ENCODE data around the gene COL5A1. TPM values are rescaled to one million over a fixed set of nuclear protein-coding genes. Genes with fewer than 3 reads are reported as not detected.

Gene COL5A1
- total RNA-seq, 1 experiment from 2014 or later, result 9.5 TPM

DNA sequence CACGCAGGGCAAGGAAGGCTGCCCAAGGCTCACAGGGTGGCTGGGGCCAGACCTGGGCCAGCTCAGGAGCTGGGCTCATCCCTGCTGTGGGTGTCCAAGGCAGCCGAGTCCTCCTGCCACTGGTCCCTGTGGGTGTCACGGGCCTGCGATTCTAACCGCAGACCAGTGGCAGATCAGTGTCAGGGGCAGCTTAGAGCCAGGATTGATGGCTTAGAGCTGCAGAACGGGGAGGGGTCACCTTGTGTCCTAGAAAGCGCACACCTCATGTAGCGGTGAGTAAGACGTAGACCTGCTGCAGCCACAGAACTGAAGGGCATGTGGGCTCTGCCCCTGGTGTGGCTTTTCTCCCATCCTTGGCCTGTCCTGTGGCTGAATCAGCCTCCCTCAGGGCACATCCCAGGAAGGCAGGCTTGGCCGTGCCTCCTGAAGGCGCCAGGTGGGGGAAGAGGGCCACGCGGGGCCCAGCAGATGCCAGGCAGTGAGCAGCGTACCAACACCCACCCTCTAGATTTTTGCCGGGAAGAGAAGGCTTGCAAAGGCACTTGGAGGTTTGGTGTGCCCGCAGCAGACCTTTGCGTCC is 160.7 kb downstream of the COL5A1 start:
- Histone ChIP-seq H2AFZ (ENCODE audit: low read length) (no peak overlapping the region), H3K4ac (ENCODE audit: low read depth, low read length) (no peak overlapping the region), H2BK15ac (ENCODE audit: low read depth, low read length) (no peak overlapping the region), H2BK5ac (ENCODE audit: insufficient read length, low read length) (no peak overlapping the region), H4K8ac (replicated peaks; ENCODE audit: insufficient read length, low read depth, low read length) (no peak overlapping the region), H4K20me1 (ENCODE audit: control insufficient read depth, insufficient read depth, insufficient read length) (no peaks in the 10 kb centered on the region), H3K79me2 (ENCODE audit: insufficient read depth, low read length) (no peaks in the 10 kb centered on the region), H3K27me3 (ENCODE audit: insufficient read depth, low read length) (no peaks in the 10 kb centered on the region), H3K79me1 (ENCODE audit: insufficient read depth, low read depth, low read length, poor library complexity, severe bottlenecking) (no peaks in the 10 kb centered on the region), H3K27ac (ENCODE audit: insufficient read length, low read depth, low read length) (no peak overlapping the region), H3K56ac (ENCODE audit: insufficient read length, low read depth, low read length) (no peak overlapping the region), H4K91ac (ENCODE audit: insufficient read length, low read depth, low read length) (no peak overlapping the region), H4K5ac (ENCODE audit: insufficient read length, low read depth, low read length) (no peak overlapping the region), H2BK20ac (ENCODE audit: low read depth, low read length, poor library complexity, severe bottlenecking) (no peak overlapping the region), H2BK12ac (ENCODE audit: insufficient read length, low read depth, low read length) (no peak overlapping the region), H3T11ph (ENCODE audit: low read length) (no peak overlapping the region), H2AK5ac (ENCODE audit: insufficient read length, low read length) (no peak overlapping the region), H3K9ac (ENCODE audit: extremely low read depth, insufficient read length, low read length) (no peak overlapping the region), H3K14ac (ENCODE audit: insufficient read depth, low read length) (no peak overlapping the region; the same call in 1 of the 2 replicates), H3K4me2 (ENCODE audit: insufficient read depth, insufficient read length, low read length) (no peak overlapping the region), H2BK120ac (ENCODE audit: low read depth, low read length, poor library complexity, severe bottlenecking) (no peak overlapping the region), H3K4me1 (ENCODE audit: insufficient read depth, low read length) (no peaks in the 10 kb centered on the region), H3K23me2 (ENCODE audit: insufficient read length, low read depth, low read length, poor library complexity, severe bottlenecking) (no peaks in the 10 kb centered on the region), H3K18ac (ENCODE audit: insufficient read length, low read depth, low read length) (no peak overlapping the region), H3K9me3 (ENCODE audit: control insufficient read depth, low read depth, low read length) (no peaks in the 10 kb centered on the region), H3K23ac (ENCODE audit: insufficient read length, low read depth, low read length) (no peak overlapping the region)
- TF ChIP-seq, protein P1, sequence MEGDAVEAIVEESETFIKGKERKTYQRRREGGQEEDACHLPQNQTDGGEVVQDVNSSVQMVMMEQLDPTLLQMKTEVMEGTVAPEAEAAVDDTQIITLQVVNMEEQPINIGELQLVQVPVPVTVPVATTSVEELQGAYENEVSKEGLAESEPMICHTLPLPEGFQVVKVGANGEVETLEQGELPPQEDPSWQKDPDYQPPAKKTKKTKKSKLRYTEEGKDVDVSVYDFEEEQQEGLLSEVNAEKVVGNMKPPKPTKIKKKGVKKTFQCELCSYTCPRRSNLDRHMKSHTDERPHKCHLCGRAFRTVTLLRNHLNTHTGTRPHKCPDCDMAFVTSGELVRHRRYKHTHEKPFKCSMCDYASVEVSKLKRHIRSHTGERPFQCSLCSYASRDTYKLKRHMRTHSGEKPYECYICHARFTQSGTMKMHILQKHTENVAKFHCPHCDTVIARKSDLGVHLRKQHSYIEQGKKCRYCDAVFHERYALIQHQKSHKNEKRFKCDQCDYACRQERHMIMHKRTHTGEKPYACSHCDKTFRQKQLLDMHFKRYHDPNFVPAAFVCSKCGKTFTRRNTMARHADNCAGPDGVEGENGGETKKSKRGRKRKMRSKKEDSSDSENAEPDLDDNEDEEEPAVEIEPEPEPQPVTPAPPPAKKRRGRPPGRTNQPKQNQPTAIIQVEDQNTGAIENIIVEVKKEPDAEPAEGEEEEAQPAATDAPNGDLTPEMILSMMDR (conservative IDR thresholded peaks at IDR 0.05), result no peak
- no peak for DNase-seq
- peaks cover 3 to 5% (median 4%) of the 10 kb centered on the region in 3 experiments; a peak in 2 of 7 replicates for H3K36me3 Mint-ChIP-seq (ENCODE audit: insufficient read depth in 1 of 3, low read depth in 3 of 3)
- no peak overlapping the region for H3K4me3 Mint-ChIP-seq
- H3K27me3 Mint-ChIP-seq (ENCODE audit: low read depth), result no peaks in the 10 kb centered on the region
- peaks cover 20 to 22% of the 10 kb centered on the region in 2 experiments for H3K4me1 Mint-ChIP-seq
- WGBS (ENCODE audit: extremely low coverage, insufficient read length, low lambda C conversion rate), result no CpG with 5 or more reads among the region's 17 CpGs
- H3K27ac Mint-ChIP-seq, result no peak overlapping the region
- no peaks in the 10 kb centered on the region for H3K9me3 Mint-ChIP-seq
